Heart left ventricle (tissue), 13 donors: ENCODE results near the gene SPDYE3.

Experiments
- CTCF ChIP-seq, 12 donors: fragments of 200-600 bp; sonication (generic) in 4 of 12; IDR thresholded peaks; one replicate each; pipeline versions ENCODE4 v1.5.0 to v1.8.0; 2018 to 2022; ENCODE audit warnings: antibody characterized with exemption in 12 of 12, mild to moderate bottlenecking in 5 of 12
- POLR2A ChIP-seq, 2 donors: fragments of 450-650 bp; IDR thresholded peaks; one replicate each; pipeline ENCODE4 v1.6.1; 2017; ENCODE audit warnings: antibody characterized with exemption in 2 of 2, mild to moderate bottlenecking in 2 of 2, moderate library complexity in 2 of 2
- donor health status: ischemic (EF 13 %, LVEDD 7.1; RV severe dilation, severe dysfunction).
- donor health status: DM: no; HTN: yes; CAD: no.
- donor health status: DM: no; HTN: no; CAD: no.
- donor health status: ischemic (EF 25% LVEDD 6.9; RV normal size, moderate dysfunction).
- donor health status: ischemic (EF 25% LVEDD 5.7; RV mildly dilated, moderate dysfunction).
- donor health status: ischemic (EF 35%, LVEDD 5.7; RV mildly dilated, moderate dysfunction).
- donor health status: nonischemic (EF 11% LVEDD 7.7; RV severe dilation, severe dysfunction).
- donor health status: DM: yes; HTN: yes; CAD: no.
- donor health status: PGD.
- donor health status: ischemic (EF 29% LVEDD 5.4; RV normal size, mild dysfunction).
- donor health status: nonischemic (EF 23%, LVEDD 6.1; RV moderate dilation, normal function).

- TF ChIP-seq POLR2A (IDR thresholded peaks at IDR 0.05) = no peak
- no peak for TF ChIP-seq CTCF (IDR thresholded peaks at IDR 0.05)
Observed at GRCh38 chr7:100358857-100359212, 51.3 kb downstream of the SPDYE3 start.
